Activated effector memory CD4-positive, alpha-beta T cell treated with Interleukin-2 at 50 U/mL for 16 hours (primary cell): Measurements from ENCODE around the gene AMFR.

Experiments
- DNase-seq: peaks from one replicate; pipeline ENCODE4 v3.0.0-alpha.2; 2020

The AMFR gene

DNA sequence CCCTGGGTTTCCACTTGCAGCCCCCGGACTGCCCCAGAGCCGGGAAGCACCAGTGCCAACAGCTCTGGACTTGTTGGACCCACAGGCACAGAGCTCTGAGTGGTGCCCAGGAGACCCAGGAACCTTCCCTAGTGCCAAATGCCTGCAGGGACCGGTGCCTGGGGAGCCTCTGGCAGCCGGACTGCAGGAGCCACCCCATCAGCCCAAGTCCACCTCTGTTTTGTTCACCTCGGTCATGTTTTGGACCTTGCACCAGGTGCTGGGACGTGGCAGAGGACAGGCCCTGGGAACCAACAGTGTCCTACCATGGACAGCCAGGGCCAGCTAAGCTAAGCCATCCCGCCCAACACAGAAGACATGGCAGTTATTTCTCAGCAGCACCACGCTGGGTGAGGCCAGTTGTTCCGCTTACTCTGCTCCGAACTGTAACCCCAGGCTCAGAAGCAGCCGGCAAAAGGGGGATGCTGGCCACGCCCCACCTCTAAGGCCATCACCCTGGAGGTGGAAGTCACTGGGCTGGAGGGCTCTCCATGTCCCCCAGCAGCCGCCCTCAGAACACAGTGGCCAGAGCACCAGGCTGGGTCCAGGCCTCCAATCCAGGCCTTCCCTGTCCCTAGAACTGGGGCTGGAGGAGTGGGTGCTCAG is 79.8 kb downstream of the AMFR start:
- no peak for DNase-seq

DNA sequence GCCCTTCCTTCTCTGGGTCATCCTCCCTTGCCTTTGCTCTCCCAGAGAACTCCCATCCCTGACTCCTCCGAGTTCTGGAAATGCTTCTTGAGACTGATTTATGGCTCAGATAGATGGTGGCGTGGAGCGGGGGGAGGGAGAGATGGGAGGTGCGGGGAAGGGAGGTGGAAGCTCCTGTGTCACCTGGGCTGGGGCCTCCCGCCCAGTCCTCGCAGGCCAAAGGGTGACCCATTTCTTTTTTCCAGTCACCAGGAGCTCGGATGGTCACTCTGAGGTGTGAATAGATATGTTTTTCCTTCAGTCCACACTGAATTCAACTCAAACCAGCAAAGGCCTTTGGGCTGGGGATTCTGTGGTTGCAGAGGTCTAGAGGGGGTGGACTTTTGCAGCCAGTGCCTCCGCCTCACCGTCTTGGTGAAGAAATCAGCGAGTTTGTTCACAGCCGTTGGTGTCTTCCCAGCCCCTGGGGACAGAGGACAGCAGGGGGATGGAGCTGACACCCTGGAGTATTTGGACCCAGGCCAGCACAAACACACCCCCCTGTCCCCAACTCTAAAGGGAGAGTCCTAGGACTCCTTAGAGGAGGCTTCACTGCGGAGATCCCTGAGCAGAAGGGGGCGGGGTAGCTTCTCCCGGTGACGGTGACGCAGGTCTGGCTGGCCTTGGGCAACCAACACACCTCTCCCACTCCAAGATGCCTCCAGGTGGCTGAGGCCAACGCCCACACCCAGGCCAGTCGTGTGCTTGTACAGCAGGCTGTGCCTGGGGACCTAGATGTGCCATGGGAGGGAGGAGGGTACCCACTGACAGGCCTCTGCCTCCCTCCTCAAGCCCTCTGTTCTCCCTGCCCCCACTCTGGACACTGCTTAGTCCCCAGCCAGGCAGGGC is 80.6 kb downstream of the AMFR start:
- DNase-seq = no peak

DNA sequence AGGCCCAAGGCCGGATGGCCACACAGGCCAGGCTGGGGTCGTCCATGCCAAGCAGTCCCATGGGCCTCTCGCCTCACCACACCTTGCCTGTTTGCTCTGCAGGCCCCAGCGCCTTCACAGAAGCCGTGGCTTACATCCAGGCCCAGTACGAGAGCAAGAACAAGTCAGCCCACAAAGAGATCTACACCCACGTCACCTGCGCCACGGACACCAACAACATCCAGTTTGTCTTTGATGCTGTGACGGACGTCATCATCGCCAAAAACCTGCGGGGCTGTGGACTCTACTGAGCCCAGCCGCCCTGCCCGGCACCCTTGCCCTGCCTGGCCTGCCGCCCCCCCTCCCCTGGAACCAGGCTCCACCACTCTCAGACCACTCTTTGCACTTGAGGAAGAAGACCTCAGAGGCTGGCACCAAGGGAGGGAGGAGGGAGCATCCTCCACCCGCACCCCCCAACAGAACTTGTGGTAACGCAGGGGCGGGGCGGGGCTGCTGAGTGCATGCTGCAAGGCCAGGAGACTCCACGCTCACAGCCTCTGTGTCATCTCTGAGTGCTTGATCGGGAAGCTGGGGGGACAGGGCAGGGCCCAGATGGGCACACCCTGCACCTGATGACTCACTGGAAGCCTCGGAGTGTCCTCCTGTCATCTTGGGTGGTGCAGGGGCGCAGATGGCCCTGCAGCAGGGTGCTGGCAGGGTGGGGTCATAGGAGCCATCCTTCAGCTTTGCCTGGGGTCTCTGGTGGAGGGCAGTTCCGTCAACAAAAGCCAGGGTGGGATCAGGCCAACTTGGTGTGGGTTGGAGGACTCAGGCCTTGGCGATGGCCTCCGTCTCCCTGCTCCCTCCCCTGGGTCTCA is 81.5 kb downstream of the AMFR start:
- DNase-seq = no peak

DNA sequence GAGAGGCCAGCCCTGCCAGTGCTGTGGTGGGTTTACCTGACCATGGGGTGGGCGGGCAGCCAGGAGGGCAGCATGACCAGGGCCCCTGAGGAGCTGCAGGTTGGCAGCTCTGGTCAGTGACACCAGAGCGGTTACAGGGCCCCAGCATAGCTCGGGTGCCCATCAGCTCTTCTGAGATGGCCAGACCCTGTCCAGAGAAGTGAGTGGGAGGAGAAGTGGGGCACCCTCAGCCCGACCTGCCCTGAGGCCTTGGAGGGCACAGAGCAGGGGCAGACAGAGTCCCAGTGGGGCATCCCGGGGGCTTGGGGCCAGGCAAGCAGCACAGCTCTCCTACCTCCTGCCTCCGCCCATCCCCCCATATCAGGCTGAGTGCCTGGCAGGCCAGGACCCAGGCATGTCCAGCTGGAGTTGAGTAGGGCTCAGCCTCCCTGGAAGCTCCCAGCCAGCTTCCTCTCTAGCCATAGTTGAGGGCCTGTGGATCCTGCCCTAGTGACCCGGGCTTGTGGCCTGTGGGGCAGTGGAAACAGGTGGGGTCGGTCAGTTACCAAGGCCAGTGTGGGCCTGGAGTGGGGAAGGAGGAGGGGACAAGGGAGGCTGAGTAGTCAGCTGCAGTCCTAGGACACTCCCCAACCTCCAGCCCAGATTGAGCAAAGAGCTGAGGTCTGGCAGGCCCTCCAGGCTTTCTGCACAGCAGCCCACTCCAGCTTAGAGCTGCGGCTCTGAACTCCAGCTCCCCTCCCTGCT is 83.5 kb downstream of the AMFR start:
- no peak for DNase-seq

DNA sequence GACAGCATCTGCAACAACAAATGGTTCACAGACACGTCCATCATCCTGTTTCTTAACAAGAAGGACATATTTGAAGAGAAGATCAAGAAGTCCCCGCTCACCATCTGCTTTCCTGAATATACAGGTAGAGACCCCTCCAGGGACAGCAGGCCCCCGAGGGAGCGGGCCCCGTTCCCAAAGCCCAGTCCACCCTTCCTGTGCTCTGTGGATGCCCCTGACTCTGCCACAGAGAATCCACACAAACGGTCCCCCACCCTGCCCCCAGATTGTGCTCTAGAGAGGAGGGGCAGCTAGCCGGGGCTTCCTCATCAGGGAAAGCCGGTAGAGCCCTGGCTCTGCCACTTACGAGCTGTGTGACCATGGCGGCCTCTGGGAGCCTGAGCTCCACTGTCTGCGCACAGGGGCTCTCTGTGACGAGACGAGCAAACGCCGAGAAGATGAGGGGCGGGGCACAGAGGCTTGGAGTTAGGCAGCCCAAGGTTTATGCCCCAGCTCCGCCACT is 84.4 kb downstream of the AMFR start:
- DNase-seq = no peak

DNA sequence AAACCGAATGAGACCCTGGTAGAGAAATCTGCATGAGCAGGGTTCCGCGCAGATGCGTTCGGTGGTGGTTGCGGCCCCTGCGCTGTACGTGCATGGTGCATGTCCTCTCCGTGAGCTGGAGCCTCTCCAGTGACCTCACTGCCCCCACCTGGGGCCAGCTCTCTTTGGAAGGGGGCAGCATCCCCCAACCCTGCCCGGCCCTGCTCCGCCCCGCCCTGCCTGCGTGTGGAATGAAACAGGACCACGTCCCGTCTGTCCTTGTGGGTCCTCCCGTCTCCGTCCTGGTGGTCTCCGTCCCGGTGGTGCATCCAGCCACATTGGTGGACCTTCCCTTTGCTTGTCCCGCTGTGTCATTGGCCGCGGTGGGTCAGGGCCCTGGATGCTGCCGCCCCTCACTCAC is 84.9 kb downstream of the AMFR start:
- no peak for DNase-seq

DNA sequence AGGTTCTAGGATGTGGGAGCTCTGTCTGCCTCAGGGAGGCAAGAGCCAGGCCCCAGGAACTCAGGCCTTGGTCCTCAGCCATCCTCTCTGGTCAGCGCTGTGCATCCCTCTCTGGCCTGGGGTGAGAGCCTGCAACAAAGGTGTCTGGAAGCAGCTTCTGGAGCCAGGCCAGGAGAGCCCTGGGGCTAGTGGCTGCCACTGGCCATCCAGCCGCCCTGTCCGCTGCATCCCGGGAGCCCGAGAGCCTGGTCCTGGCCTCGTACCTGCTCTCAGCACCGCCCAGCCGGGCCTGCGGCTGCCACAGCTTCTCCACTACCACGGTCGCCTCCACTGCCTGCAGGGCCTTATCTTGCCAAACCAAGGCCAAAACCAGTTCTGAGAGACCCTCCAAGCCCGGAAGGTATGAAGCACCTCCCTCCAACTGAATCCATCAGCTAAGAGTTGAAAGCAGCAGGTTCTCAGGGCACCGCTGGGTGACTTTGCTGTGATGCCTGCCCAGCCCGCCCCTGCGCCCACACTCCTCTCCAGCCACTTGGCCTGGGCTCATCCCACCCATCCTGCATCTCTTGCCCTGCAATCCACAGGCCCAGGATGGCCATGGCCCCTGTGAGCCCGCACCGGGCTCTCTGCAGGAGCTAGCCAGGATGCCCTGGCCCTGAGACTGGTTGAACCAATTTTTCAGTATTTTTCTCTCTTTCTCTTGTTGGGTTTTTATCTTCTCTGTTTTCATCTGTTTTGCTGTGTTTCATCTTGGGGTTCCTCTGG is 85.7 kb downstream of the AMFR start:
- DNase-seq = no peak

DNA sequence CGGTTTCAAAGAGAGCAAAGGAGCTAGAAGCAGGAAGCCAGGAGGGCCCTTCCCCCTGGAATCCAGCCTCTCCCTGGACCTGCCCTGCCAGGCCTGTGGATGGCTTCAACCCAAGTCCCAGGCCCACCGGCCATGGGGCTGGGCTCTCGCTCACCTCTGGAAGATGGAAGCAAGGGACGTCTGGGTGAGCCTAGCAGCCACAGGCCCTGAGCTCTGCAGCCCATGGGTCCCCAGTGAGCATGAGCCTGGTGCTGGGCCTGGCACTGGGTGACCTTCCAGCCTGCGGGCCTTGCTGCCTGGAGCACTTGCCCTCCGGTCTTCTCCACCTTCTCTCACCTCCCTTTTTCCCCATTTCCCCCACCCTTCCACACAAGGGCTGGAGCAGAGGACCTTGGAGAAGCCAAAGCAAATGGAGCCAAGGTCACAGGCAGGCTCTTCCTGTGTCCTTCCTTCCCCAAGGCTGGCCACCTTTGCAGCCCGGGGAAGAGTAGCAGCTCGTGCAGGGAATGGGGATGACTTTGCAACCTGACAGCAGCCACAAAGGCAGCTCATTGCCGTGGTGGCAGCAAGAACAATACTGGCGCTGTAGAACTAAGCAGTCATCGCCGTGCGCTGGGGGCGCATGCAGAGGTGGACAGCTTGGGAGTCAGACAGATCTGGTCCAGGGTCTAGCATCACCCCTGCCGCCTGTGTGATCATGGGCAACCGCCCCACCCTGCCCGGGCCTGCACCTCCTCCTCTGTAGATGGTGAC is 86.6 kb downstream of the AMFR start:
- no peak for DNase-seq

DNA sequence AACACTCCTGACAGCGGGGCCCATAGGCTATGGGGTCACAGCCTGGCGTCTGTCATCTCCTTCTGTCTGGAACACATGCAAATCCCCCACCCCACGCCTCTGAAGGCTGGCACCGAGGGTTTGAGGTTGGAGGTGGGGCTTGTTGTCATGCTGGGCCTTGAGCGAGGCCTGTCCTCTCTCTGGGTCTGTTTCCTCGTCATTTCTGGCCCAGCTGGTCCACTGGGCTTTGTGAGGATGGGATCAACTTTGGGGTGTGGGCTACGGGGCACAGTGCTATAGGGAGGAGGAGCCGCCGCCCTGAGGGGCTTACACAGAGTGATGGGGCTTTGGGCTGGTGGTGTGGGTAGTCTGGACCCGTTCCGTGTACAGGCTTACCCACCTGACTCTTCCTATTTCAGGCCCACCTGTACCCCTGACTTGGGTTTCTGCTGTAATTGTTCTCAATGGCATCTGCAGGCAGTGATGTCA is 87.5 kb downstream of the AMFR start:
- DNase-seq = no peak

DNA sequence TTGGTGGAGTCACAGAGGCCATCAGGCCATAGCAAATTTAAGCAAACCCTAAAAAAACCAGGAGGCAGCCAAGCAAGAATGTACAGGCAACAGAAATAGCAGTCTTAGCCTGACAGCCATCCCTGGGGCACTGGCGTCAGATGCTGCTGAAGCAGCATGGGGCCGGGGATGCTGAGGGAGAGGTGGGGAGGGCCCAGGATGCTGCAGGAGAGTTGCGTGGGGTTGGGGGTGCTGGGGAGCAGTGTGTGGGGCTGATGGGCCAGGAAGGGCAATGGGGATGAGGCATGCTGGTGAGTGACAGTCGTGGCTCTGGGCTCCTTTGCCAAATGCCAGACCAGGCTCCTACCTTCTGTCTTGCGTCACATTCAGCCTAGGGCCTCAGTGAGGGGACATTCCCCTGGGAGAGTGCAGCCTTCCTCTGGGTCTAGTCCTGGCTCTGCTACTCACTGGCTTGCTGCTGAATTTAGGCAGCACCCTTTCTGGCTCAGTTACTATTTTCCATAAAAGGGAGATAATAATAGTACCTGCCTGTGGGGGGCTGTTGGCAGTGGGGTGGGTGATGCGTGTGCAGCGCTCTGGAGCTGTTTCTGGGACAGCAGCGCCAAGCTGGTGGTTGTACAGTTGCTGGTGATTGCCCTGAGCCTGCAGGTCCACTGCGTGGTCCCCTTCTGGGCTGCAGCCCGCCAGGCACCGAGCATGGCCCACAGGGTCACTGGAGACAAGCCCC is 88.1 kb downstream of the AMFR start:
- DNase-seq = no peak

DNA sequence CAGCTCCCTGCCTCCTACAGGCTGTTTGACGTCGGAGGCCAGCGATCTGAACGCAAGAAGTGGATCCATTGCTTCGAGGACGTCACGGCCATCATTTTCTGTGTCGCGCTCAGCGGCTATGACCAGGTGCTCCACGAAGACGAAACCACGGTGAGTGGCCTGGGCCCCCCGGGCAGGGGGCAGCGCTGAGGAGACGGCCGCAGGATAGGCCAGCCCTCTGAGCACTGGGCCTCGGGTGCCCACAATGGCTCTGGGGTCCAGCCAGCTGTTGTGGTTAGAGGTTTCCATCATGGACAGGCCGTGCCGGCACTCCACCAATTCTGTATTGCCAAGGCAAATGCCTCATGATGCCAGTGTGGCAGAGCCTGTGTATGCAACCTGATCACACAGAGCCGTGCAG is 88.6 kb downstream of the AMFR start:
- no peak for DNase-seq

DNA sequence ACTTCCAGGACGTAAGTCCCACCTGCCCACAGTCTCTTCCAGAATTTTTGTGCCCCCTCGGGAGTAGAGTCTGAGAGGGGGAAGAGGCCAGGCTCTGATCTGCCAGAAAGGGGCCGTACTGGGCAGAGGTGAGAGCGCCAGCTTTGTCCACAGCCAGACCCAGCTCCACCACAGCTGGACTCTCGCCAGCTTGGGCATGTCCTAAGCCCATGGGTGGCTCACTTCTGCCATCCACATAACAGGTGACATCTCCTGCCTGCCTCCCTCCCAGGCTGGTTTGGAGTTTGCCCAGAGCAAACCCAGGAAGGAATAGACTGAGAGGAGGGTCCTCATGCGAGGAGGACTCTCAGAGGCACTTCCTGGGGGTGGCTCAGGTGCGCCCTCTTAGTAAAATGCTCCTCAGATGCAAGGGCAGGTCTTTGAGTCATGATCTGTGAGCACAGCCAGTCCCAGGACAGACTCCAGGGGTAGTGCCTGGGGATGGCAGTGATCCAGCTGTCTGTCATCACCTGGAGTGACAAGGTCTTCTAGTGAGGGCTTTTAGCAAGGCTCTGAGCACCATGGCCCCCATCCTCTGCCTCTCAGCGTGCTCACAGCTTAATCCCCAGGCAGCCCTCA is 89.2 kb downstream of the AMFR start:
- no peak for DNase-seq

DNA sequence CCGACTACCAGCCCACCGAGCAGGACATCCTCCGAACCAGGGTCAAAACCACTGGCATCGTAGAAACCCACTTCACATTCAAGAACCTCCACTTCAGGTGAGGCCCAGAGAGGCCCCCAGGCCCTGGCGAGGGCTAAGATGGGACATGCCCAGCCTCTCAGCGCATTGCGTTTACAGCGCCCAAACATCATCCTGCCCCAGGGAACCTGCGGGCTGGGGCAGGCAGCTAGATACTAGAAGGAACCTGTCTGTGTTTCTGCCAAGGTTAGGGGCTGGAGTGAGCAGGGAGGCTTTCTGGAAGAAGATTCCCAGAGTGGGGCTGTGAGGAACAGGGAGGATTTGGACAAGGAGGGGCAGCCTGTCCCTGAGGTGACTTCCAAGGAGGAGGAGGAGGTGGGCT is 90.6 kb downstream of the AMFR start:
- no peak for DNase-seq

DNA sequence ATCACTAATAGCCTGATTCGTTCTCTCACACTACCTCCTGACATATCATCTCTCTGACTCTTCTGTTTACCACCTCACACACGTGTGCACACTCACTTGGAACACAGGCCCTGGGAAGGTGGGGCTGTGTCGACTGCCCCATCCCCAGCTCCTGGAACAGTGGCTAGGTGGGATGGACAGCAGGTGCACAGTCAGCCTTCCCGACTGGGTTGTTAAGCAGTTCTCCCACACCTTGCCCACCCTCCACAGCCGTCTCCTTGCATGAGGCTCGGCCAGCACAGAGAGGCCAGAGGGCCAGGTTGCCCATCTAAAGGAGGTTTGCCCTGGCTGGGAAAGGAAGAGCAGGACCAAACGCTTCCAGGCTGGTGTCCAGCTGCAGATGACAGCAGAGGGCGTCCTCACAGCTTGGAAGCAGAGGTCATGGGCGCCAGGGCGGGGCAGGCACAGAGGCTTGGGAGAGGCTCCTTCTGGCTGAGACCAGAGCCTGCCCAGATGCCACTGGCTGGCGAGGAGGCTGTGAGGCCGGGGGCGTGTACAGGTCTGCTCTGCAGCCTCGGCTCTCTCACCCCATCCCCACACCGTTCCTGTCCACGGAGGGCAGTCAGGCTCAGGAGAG is 92.8 kb downstream of the AMFR start:
- no peak for DNase-seq

DNA sequence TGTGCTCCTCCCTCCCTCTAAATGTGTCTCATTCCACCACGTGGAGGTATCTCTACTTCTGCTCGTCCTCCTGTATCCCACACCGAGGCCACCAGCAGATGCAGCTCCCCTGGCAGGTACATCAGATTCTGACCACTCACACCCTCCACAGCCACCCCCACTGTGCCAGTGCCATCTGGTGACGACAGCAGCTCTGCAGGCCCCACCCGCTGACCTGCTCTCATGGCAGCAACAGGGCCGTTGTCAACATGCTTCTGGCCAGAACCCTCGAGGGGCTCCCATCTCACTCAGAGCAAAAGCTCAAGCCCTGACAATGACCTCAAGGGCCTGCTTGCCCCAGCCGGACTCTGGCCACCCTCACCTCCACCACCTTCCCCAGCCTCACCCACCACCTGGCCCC is 93.4 kb downstream of the AMFR start:
- DNase-seq = no peak

DNA sequence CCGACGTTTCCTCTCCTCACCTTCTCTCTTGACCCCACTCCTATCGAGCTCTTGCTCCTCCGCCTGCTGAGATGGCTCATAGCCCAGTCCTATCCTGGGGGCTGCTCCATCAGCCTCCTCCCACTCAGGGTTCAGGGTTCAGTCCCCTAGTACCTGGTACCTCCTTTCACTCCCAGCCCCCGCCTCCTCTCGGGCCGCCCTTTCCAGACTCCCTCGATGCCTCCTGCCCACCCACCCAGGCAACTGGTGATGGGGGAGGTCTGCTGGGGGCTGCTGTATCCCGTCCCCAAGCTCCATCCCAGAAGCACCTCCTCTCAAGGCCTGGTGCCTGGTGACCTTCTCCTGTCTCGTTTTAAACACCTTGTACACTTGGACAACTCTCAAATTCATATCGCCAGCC is 93.9 kb downstream of the AMFR start:
- DNase-seq = no peak

DNA sequence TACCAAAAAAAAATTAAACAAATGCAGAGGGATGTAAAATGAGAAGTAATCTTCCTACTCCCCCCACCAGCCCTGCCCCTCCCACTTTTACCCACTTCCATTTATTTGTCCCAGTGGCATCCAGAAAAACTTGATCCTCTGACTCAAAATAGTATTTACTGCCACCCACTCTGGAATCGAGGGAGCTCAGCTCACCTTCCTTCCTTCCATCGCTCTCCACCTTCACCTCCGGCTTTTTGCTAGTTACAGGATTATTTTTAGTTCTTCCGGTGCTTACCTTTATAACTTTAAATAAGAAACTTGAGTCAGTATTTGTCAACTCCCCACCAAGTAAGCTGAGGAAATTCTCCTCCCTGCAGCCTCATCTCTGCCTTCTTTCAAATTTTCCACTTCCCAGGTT is 94.9 kb downstream of the AMFR start:
- no peak for DNase-seq

DNA sequence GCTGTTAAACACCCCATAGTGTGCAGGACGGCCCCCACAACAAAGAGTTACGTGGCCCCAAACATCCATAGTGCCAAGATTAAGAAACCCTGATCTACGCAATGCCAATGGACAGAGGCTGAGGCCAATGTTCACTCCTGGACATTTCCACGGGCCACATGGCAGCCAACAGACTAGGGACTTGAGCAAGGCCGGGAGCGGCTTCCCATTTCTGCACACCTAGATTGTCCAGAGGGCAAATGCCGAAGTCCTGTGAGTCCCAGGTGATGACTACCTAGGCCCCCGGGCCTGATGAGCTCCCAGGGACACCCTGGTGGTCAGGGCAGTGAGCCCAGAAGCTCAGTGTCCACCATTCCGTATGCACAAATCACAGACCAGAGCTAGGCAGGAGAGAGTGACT is 95.5 kb downstream of the AMFR start:
- no peak for DNase-seq

DNA sequence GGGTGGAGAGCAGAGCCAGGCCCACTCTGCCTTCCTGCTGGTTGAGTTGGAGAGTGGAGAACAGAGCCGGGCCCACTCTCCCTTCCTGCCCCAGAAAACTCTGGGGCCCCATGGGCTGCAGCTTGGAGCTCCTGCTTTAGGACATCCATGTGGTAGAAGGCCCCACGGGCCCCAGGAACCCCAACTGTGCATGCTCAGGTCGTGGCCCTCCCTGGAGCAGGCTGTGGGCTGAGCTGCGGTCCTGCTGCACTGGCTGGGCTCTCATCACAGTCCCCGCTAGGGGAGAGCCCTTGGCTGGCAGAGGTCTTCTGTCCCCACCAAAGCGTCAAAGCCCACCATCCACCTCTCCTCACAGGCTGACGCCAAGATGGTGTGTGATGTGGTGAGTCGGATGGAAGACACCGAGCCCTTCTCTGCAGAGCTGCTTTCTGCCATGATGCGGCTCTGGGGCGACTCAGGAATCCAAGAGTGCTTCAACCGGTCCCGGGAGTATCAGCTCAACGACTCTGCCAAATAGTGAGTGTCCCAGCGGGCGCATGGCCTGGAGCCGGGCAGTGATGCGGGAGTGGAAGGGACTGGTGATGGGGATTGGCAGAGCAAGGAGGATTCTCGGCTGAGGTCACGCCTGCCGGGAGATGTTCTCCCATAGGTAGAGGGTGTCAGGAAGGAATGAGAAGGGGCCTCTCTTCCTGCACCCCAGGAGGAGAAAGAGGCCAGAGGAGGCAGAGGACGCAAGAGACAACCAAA is 96.9 kb downstream of the AMFR start:
- DNase-seq = no peak
